HG03064 (cell line): Measurements from ENCODE around the gene BAHCC1.

ENCODE experiments used
- ATAC-seq: cut with Tn5 transposase; IDR thresholded peaks from one replicate; pipeline ENCODE4 v1.9.1; 2021; ENCODE audit warnings: low read depth; ENCODE audit not compliant: unreplicated experiment

The BAHCC1 gene

GRCh38 chr17:81456798-81457197 lies 61.5 kb downstream of the BAHCC1 start:
- ATAC-seq = no peak

- no peak for ATAC-seq
Observed at GRCh38 chr17:81457401-81457800, 62.1 kb downstream of the BAHCC1 start.

- no peak for ATAC-seq
Observed at GRCh38 chr17:81457917-81458555, 62.8 kb downstream of the BAHCC1 start.

DNA sequence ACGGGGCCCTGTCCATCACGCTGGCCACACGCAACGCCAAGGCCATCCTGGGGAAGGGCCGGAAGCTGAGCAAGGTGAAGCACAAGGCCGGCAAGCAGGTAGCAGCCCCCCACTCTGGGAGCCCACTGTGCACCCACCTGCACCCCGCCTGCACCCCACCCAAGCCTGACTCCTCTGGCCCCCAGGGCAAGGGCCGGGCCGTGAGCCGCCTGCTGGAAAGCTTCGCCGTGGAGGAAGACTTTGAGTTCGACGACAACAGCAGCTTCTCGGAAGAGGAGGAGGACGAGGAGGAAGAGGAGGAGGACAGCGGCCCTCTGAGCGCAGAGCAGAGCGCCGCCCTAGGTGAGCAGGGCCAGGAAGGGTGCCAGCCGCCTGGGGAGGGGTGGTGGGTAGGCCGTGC lies 63.4 kb downstream of the BAHCC1 start:
- no peak for ATAC-seq

- ATAC-seq = no peak
Observed at GRCh38 chr17:81459224-81459623, 64.0 kb downstream of the BAHCC1 start.

GRCh38 chr17:81459864-81460263 lies 64.6 kb downstream of the BAHCC1 start:
- ATAC-seq = no peak

- no peak for ATAC-seq
Observed at GRCh38 chr17:81460856-81461460, 65.7 kb downstream of the BAHCC1 start.

- no peak for ATAC-seq
Observed at GRCh38 chr17:81461607-81462500, 66.6 kb downstream of the BAHCC1 start.

- no peak for ATAC-seq
Observed at GRCh38 chr17:81462506-81463125, 67.4 kb downstream of the BAHCC1 start.

- ATAC-seq = no peak
Observed at GRCh38 chr17:81463506-81463905, 68.2 kb downstream of the BAHCC1 start.

DNA sequence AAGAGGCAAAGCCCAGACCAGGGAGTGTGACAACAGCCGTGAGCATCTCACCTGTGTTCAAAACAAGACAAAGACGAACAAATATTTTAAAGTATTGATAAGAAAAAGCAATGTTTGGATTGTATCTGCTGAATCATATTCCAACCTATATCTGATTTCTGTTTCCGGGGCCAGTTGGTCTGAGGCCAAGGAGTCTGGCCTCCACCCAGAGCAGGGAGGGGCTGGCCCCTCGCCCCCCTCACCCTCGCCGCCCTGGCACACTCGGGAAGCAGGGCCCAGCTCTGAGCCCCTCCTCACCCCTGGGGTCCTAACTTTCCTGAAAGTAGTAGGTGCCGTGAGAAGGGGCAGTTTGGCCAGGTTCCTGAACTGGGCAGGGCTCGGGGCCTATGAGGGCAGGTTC lies 69.3 kb downstream of the BAHCC1 start:
- no peak for ATAC-seq

DNA sequence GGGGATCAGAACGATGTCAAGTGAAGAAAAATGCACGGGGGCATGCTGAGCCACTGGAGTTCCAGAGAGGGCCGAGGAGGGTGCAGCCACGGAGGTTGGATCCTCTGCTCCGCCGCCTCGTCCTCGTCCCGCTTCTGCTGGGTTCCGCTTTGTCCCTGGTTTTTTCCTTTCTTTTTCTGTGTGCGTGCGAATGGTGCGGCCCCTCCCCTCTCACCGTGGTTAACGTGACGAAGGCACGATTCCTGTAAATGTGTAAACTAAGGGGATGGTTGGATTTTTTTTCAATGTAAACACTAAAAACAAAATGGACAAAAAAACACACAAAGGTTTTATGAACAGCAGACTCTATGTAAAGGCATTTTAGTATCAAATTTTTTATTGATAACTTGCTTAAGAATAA lies 70.7 kb downstream of the BAHCC1 start:
- no peak for ATAC-seq

DNA sequence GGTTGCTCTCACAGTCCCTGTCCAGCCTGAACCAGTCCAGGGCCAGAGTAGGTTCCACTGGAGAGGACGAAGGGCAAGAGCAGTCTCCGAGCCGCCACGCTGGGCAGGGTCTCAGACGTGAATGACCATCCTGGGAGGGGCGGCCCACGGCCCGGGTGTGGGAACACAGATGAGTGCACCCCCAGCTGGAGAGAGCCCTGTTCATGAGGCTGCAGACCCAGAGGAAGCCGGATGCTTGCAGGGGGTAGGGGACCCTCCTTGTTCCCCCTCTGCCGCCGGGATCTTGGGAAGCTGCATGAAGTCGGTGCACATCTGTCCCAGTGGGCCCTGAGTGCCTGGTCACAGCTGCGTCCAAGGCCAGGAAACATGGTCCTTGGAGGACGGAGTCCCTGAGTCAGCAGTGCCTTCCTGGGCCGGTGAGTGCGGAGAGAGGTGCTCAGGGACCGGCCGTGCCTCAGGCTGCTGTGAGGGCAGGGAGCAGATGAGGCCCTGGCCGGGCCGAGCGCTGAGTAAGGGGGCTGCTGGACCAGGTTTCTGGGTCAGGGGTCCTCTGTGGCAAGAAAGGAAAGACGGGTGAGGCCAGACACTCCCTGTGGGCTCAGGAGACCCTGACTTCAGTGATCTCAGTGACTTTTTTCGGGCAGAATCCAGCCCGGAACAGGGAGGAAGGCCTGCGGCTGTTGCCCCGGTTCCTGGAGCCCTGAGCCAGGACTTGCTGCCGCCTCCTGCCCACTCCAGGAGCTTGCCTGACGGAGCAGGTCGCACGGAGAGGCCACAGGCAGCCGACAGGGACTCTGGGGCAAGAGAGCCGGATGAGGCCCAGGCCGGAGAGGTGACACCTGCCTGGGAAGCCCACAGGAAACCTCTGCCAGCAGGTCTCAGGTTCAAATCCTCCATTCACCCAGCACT lies 71.6 kb downstream of the BAHCC1 start:
- ATAC-seq = no peak

DNA sequence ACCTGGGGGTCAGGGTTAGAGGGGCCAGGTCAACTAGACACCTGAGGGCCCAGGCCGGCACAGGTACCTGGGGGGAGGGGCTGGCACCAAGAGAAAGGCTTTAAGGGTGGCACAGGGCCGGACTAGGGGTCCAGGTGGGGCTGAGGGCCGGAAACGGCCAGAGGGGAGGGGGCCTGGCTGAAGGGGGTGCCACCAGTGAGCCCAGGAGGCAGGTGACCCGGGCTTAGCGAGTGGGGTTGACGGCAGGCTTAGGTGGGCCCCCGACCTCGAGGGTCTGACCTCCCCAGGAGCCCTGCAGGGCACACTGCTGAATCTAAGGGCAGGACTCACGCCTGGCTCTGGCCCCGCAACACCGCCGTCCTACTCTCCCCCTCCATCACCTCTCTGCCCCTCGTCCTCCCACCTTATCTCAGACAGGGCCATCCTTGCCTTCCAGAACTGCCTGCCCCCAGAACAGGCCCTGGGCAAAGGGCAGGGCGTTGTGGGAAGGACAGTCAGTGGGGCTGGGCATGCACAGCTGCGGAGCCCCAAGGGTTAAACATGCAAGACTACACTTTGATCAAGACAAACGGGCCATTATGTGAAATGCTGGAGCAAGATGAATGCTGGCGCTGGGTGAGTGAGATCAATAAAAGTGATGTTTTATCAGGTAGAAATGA lies 73.0 kb downstream of the BAHCC1 start:
- no peak for ATAC-seq

GRCh38 chr17:81468770-81469121 lies 73.5 kb downstream of the BAHCC1 start:
- ATAC-seq = no peak

DNA sequence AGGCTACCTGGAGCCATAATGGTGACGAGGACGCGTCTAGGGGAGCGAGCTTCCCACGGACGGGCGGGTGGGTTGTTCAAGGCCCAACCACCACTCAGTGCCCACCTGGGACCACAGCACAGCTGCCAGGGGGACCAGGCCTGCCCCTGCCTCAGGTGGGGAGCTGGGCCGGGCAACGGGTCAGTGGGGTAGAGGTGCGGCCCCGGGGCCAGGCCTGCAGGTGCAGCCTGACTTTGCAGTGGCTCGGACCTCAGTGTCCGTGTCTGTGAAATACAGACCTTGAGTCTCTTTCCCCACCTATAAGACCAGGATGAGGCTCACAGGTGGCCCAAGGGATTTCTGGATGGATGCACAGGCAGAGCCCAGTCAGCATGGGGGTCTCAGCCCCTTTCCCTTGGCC lies 74.0 kb downstream of the BAHCC1 start:
- no peak for ATAC-seq

DNA sequence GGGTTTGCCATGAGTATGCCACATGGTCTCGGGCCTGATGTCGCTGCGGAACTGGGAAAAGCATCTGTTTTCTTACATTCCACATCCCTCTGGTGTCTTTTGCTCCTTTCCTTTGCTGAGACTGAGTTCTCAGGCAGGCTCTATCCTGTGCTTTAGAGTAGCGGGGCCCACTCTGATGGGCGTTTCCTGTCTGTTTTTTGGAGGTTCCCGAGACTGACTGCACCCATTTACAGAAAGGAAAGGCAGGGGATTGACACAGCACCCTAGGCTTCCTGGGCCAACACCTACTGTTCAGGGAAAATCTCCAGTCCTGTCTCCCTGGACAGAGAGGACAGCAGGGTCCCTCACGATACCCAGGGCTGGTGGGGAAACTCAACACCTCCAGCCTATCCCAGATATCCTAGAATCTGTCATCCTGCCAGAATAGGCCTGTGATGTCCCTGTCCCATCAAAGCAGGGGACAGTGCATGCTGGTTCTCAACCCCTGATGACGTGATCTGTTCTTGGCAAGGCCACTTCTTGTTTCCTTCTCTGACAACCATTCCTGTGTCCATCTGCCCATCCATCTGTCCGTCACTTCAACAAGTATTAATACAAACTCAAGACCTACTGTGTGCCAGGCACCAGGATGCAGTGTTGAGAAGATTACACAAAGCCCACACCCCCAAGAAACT lies 75.2 kb downstream of the BAHCC1 start:
- ATAC-seq = no peak

DNA sequence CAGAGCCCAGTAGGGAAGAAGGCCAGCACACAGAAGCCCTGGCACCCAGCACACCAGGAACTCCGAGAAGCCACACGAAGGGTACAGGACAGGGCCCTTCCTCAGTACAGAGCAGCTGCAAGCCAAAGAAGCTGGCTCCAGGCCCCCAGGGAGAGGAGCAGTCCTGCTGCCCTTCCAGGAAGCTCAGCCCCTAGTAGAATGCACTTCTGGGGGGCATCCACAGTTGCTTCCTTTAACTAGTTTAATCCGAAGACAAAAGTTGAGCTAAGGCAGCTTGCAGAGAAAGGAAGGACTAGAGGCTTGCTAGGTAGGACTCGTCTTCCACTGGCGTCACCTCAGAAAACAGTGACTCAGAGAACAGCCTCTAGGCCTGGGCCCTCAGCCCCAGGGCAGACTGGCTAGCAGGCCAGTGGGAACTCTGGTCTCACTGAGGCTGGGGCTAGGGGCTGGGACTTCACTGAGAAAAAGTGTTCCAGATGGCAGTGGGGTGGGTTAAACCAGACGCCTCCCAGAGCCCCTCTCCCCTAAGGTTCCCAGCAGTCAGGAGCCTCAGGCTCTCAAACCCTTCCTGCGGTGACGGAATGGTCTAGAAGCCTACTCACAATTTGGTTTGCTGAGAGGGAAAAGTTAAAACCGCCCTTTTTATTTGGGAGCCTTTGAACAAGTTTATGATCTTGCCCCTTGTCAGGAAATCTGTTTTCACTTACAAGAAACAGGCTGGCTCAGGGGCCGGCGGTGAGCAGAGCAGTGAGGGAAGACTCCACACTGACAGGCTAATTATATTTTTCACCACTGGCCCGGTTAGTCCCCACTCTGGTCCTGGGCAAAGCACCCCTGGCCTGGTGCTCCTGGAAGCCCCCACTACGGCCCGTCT lies 75.9 kb downstream of the BAHCC1 start:
- no peak for ATAC-seq
